Trophoblast cell (in vitro differentiated cells and primary cell): ENCODE results near the gene KLK10. TPM values are rescaled to one million over a fixed set of nuclear protein-coding genes. Genes with fewer than 3 reads are reported as not detected.

Source experiments
- DNase-seq, 2 donors: peaks; one replicate each; pipeline ENCODE4 v3.0.0-alpha.2; 2016
- H2AFZ ChIP-seq: 2 replicates; pipeline ENCODE4 v1.6.1; 2013; ENCODE audit warnings: low read length, moderate library complexity, mild to moderate bottlenecking; ENCODE audit not compliant: insufficient read depth, poor library complexity
- H2AK5ac ChIP-seq: 2 replicates; pipeline ENCODE4 v1.6.1; 2013; ENCODE audit warnings: mild to moderate bottlenecking, low read length
- H2BK120ac ChIP-seq: 2 replicates; pipeline ENCODE4 v1.6.1; 2013; ENCODE audit warnings: low read length, mild to moderate bottlenecking, moderate library complexity; ENCODE audit not compliant: insufficient read depth, poor library complexity
- H2BK12ac ChIP-seq: 2 replicates; pipeline ENCODE4 v1.6.1; 2013; ENCODE audit warnings: mild to moderate bottlenecking, low read length, moderate library complexity
- H2BK5ac ChIP-seq: 2 replicates; pipeline ENCODE4 v1.6.1; 2013; ENCODE audit warnings: low read length, low read depth, moderate library complexity, mild to moderate bottlenecking; ENCODE audit not compliant: poor library complexity
- H3K14ac ChIP-seq: 2 replicates; pipeline ENCODE4 v1.6.1; 2013; ENCODE audit warnings: mild to moderate bottlenecking, low read length
- H3K18ac ChIP-seq: 2 replicates; pipeline ENCODE4 v1.6.1; 2013; ENCODE audit warnings: mild to moderate bottlenecking, low read length
- H3K23ac ChIP-seq: 2 replicates; pipeline ENCODE4 v1.6.1; 2013; ENCODE audit warnings: low read length
- H3K27ac ChIP-seq: 2 replicates; pipeline ENCODE4 v1.5.1; 2013; ENCODE audit warnings: low read depth, mild to moderate bottlenecking, inconsistent platforms, low read length, moderate library complexity
- H3K27me3 ChIP-seq: 2 replicates; pipeline ENCODE4 v1.6.1; 2013; ENCODE audit warnings: inconsistent platforms, mild to moderate bottlenecking, low read length, moderate library complexity; ENCODE audit not compliant: insufficient read depth
- H3K36me3 ChIP-seq, 2 experiments: 1 replicate in 1 of 2; 2 replicates in 1 of 2; pipeline ENCODE4 v1.6.1; 2013; ENCODE audit warnings: low read length in 2 of 2, mild to moderate bottlenecking in 2 of 2, moderate library complexity in 1 of 2; ENCODE audit not compliant: insufficient read depth in 2 of 2, control insufficient read depth in 1 of 2
- H3K4ac ChIP-seq: 2 replicates; pipeline ENCODE4 v1.6.1; 2013; ENCODE audit warnings: low read depth, mild to moderate bottlenecking, low read length, moderate library complexity
- H3K4me1 ChIP-seq, 2 experiments: 1 replicate in 1 of 2; 2 replicates in 1 of 2; pipeline ENCODE4 v1.6.1; 2013; ENCODE audit warnings: low read length in 2 of 2, mild to moderate bottlenecking in 2 of 2, moderate library complexity in 1 of 2; ENCODE audit not compliant: insufficient read depth in 2 of 2, control insufficient read depth in 1 of 2
- H3K4me2 ChIP-seq: 2 replicates; pipeline ENCODE4 v1.6.1; 2013; ENCODE audit warnings: inconsistent platforms, mild to moderate bottlenecking, low read length, moderate library complexity
- H3K4me3 ChIP-seq: 2 replicates; pipeline ENCODE4 v1.5.1; 2013; ENCODE audit warnings: mild to moderate bottlenecking, low read depth, low read length, inconsistent platforms
- H3K79me1 ChIP-seq: one replicate; pipeline ENCODE4 v1.6.1; 2013; ENCODE audit warnings: low read length
- H3K79me2 ChIP-seq: 2 replicates; pipeline ENCODE4 v1.6.1; 2013; ENCODE audit warnings: low read length, mild to moderate bottlenecking; ENCODE audit not compliant: control insufficient read depth, insufficient read depth, poor library complexity
- H3K9ac ChIP-seq: 2 replicates; pipeline ENCODE4 v1.6.1; 2013; ENCODE audit warnings: mild to moderate bottlenecking, low read length
- H3K9me3 ChIP-seq: 2 replicates; pipeline ENCODE4 v1.6.1; 2013; ENCODE audit warnings: low read depth, mild to moderate bottlenecking, control low read depth, inconsistent platforms, low read length; ENCODE audit not compliant: insufficient read depth
- H4K12ac ChIP-seq: 2 replicates; pipeline ENCODE4 v1.6.1; 2013; ENCODE audit warnings: low read depth, mild to moderate bottlenecking, low read length, moderate library complexity
- H4K8ac ChIP-seq: 2 replicates; pipeline ENCODE4 v1.6.1; 2013; ENCODE audit warnings: low read depth, mild to moderate bottlenecking, low read length, moderate library complexity
- H4K91ac ChIP-seq: one replicate; pipeline ENCODE4 v1.6.1; 2013; ENCODE audit warnings: low read depth, mild to moderate bottlenecking, low read length, moderate library complexity
- WGBS: extraction: QIAGEN DNeasy Blood & Tissue Kit; methylation state at CpG from one replicate; pipeline ENCODE4 v1.1.7; 2013; ENCODE audit warnings: missing lambda C conversion rate; ENCODE audit not compliant: insufficient read length, insufficient coverage; ENCODE audit errors: extremely low coverage; 5-methylcytosine and 5-hydroxymethylcytosine counted together
- polyA plus RNA-seq: library from polyadenylated mRNA; stranded (reverse); fragments of 200-250 nt; gene quantifications from 2 replicates; pipeline ENCODE4 v1.2.3, GENCODE V29; 2013

KLK10 gene, protein sequence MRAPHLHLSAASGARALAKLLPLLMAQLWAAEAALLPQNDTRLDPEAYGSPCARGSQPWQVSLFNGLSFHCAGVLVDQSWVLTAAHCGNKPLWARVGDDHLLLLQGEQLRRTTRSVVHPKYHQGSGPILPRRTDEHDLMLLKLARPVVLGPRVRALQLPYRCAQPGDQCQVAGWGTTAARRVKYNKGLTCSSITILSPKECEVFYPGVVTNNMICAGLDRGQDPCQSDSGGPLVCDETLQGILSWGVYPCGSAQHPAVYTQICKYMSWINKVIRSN
- 0.79 and 0.94 TPM in 2 replicates for polyA plus RNA-seq

DNA sequence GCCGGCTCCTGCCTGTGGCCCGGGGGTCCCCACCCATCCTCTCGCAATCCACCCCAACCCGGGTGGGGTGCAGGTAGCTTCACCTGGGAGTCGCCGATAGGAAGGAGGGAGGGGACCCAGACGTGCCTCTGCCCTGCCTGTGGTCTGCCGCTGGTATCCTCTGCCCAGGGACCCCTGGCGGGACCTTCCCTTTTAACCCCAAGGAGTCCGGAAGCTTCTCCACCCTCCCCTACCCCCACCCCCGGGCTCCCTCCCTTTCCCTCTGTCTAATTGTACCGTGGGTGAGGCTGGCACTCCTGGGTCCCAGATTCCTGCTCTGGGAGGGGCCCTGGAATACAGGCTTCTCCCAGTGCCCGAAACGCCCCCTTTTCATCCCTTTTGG is at the start of gene KLK10:
TSS of gene KLK10 (minus strand) at position 166 of the 382 bp plus-strand sequence. CDS start 579 bp downstream, outside the sequence.
- H2BK12ac ChIP-seq = peak within 1 kb of the TSS; percentile 42
- H3K79me1 ChIP-seq = no peaks in the 10 kb centered on the region
- peak within 1 kb of the TSS; percentile 32 for H4K91ac ChIP-seq
- no peak within 1 kb of the TSS for H4K12ac ChIP-seq
- peak within 1 kb of the TSS; percentile 38 for H3K4me3 ChIP-seq
- no peak within 1 kb of the TSS for H3K14ac ChIP-seq
- H3K4ac ChIP-seq = no peak within 1 kb of the TSS
- no peak for DNase-seq
- H4K8ac ChIP-seq = no peak within 1 kb of the TSS
- H2AFZ ChIP-seq = peak within 1 kb of the TSS; percentile 61
- H3K36me3 ChIP-seq = no peaks in the 10 kb centered on the region
- no peak within 1 kb of the TSS for H3K9ac ChIP-seq
- H3K4me1 ChIP-seq = peaks cover 7 to 8% of the 10 kb centered on the region in 2 experiments
- peak within 1 kb of the TSS; percentile 15 for H2AK5ac ChIP-seq
- no peaks in the 10 kb centered on the region for H3K9me3 ChIP-seq
- no peak within 1 kb of the TSS for H2BK5ac ChIP-seq
- H3K27me3 ChIP-seq = peaks cover 19% of the 10 kb centered on the region
- H3K23ac ChIP-seq = no peak within 1 kb of the TSS
- WGBS = no CpG with 5 or more reads among the region's 14 CpGs
- no peak within 1 kb of the TSS for H2BK120ac ChIP-seq
- H3K4me2 ChIP-seq = peak within 1 kb of the TSS; percentile 66
- H3K18ac ChIP-seq = peak within 1 kb of the TSS; percentile 57
- no peak within 1 kb of the TSS for H3K27ac ChIP-seq
- H3K79me2 ChIP-seq = no peaks in the 10 kb centered on the region

DNA sequence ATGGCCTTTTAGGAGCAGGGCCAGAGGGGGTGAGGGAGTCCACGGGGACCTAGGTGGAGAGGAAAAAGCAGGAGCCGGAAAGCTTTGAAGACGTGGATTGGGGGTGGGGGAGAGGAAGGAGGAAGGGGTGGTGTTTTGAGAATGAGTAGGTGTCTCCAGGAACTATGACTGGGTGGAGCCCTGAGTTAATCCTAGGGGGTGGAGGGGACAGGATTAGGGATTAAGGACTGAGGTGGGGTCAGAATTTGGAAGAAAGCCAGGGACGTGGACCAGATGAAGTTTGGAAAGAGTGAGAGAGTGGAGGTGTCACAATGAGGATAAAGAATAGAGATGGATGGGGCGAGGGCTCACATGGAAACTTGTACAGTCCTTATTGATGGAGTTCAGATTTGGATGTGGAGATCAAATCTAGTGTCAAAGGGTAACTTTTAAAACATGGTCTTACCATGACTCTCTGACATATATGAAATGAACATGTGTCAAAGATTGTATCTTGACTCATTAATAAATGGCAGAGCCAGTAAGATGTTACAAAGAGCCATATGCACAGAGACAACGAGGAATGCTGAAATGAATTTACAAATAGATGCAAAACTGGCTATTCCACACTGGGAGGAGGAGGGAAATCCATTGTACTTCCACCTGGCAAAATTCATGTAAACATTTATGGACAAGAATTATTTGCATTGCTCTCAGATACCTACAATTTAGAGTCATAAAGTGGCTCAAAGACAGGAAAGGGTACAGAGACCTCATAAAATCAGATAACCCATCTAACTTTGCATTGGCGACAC is 47.1 kb upstream of the KLK10 start:
- no peak overlapping the region for H2AFZ ChIP-seq
- no peaks in the 10 kb centered on the region for H3K36me3 ChIP-seq
- H2AK5ac ChIP-seq = no peak overlapping the region
- H3K27ac ChIP-seq = no peak overlapping the region
- H3K9ac ChIP-seq = no peak overlapping the region
- H2BK120ac ChIP-seq = no peak overlapping the region
- H3K9me3 ChIP-seq = no peaks in the 10 kb centered on the region
- H3K4me2 ChIP-seq = no peak overlapping the region
- H3K4ac ChIP-seq = no peak overlapping the region
- no peak overlapping the region for H3K14ac ChIP-seq
- peaks cover 2 to 3% of the 10 kb centered on the region in 2 experiments for H3K4me1 ChIP-seq
- H3K4me3 ChIP-seq = no peak overlapping the region
- H3K23ac ChIP-seq = no peak overlapping the region
- H3K27me3 ChIP-seq = no peaks in the 10 kb centered on the region
- H3K79me1 ChIP-seq = no peaks in the 10 kb centered on the region
- no peak for DNase-seq
- no peak overlapping the region for H3K18ac ChIP-seq
- no peak overlapping the region for H4K12ac ChIP-seq
- WGBS = 100% methylated on average over 2 of the region's 7 CpGs
- no peak overlapping the region for H4K8ac ChIP-seq
- no peak overlapping the region for H4K91ac ChIP-seq
- no peak overlapping the region for H2BK12ac ChIP-seq
- H3K79me2 ChIP-seq = no peaks in the 10 kb centered on the region
- H2BK5ac ChIP-seq = no peak overlapping the region

DNA sequence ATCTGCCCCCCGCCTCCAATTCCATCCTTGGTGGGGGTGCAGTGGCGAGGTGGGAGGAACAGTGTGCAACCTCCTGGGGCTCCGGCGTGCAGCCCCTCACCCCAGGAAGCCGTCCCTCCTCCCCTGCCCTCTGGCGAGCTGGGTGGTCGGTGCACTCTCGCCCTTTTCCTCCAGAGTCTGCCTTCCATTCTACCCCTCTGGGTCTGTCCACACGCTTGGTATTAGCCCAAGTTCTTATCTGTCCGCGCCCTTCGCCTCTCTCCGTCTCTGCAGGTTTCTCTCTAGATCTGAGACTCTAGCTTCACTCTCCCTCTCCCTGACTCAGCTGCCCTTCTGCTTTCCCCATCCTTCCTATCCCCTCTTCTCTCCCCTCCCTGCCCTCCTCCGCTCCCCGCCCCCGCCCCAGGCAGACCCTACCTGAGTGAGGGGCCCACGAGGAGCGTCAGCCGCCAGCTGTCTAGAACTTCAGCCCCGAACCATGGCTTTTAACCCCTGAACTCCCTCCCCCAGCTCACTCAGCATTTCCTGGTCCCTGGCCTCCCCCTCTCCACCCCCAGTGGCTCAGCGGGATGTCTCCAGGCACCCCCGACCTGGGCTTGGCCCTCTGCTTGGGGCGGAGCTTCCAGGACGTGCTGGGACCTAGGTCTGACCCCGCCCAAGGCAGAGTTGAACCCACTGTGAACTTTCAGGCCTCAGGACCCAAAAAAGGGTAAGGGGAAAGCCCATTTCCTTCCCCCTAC is 45.9 kb upstream of the KLK10 start:
- no peak overlapping the region for H2BK120ac ChIP-seq
- no peaks in the 10 kb centered on the region for H3K36me3 ChIP-seq
- no CpG with 5 or more reads among the region's 25 CpGs for WGBS
- no peaks in the 10 kb centered on the region for H3K27me3 ChIP-seq
- H3K4me1 ChIP-seq = peaks cover 2 to 3% of the 10 kb centered on the region in 2 experiments
- H3K23ac ChIP-seq = no peak overlapping the region
- H3K79me2 ChIP-seq = no peaks in the 10 kb centered on the region
- no peak overlapping the region for H2AK5ac ChIP-seq
- H3K4me3 ChIP-seq = peak overlapping the region; percentile 59
- H2BK12ac ChIP-seq = no peak overlapping the region
- DNase-seq = no peak
- H3K9ac ChIP-seq = no peak overlapping the region
- H2BK5ac ChIP-seq = no peak overlapping the region
- peak overlapping the region; percentile 79 for H3K4me2 ChIP-seq
- no peaks in the 10 kb centered on the region for H3K9me3 ChIP-seq
- no peak overlapping the region for H4K91ac ChIP-seq
- no peaks in the 10 kb centered on the region for H3K79me1 ChIP-seq
- no peak overlapping the region for H3K27ac ChIP-seq
- no peak overlapping the region for H3K14ac ChIP-seq
- peak overlapping the region; percentile 26 for H4K8ac ChIP-seq
- H3K18ac ChIP-seq = no peak overlapping the region
- H4K12ac ChIP-seq = no peak overlapping the region
- H3K4ac ChIP-seq = no peak overlapping the region
- H2AFZ ChIP-seq = peak overlapping the region; percentile 20

DNA sequence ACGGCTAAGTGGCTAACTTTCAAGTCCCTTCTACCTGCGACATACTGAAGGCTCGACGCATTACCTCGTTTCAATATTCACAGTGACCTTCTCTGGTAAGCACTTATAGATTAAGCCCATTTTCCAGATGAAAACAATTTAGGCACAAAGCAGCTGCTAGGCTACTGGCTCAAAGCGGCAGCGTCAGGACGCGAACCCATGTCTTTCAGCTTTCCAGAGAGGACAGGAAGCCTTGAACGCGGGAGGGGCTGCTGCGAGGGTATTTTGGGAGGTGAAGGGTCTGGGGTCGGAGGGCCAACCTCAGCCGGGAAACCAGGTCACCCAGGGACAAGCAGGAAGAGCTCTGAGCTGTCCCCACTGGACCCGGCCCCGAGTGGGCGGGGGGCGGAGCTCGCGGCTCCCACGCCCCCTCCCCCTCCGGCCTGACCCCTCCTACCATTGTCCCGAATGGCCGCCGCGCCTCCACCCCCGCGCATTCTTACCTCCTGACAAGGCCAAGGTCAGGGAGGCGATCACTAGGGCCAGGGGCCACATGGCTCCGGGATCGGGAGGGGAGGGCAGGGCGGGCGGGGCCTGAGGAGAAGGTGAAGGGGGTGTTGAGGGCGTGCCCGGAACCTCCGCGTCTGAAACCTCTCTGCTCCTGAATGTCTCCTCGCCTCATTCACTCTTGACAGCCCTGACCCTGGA is 45.2 kb upstream of the KLK10 start, which contains the start of gene KLK13:
TSS of gene KLK13 (minus strand) at position 559 of the 687 bp plus-strand sequence. CDS start at position 534, 25 bp downstream.
- peak within 1 kb of the TSS; percentile 20 for H2AFZ ChIP-seq
- H3K4ac ChIP-seq = no peak within 1 kb of the TSS
- H2BK5ac ChIP-seq = no peak within 1 kb of the TSS
- peak within 1 kb of the TSS; percentile 59 for H3K4me3 ChIP-seq
- DNase-seq = no peak
- no peak within 1 kb of the TSS for H3K18ac ChIP-seq
- no peak within 1 kb of the TSS for H3K9ac ChIP-seq
- WGBS = no CpG with 5 or more reads among the region's 38 CpGs
- H3K27me3 ChIP-seq = no peaks in the 10 kb centered on the region
- H3K4me1 ChIP-seq = peaks cover 2 to 3% of the 10 kb centered on the region in 2 experiments
- no peak within 1 kb of the TSS for H3K14ac ChIP-seq
- no peak within 1 kb of the TSS for H2BK12ac ChIP-seq
- no peak within 1 kb of the TSS for H4K12ac ChIP-seq
- no peaks in the 10 kb centered on the region for H3K36me3 ChIP-seq
- peak within 1 kb of the TSS; percentile 47 for H4K8ac ChIP-seq
- no peaks in the 10 kb centered on the region for H3K79me1 ChIP-seq
- H2AK5ac ChIP-seq = no peak within 1 kb of the TSS
- no peaks in the 10 kb centered on the region for H3K9me3 ChIP-seq
- H4K91ac ChIP-seq = no peak within 1 kb of the TSS
- no peak within 1 kb of the TSS for H2BK120ac ChIP-seq
- no peak within 1 kb of the TSS for H3K23ac ChIP-seq
- H3K27ac ChIP-seq = no peak within 1 kb of the TSS
- H3K79me2 ChIP-seq = no peaks in the 10 kb centered on the region
- peak within 1 kb of the TSS; percentile 79 for H3K4me2 ChIP-seq
